Right lobe of liver (tissue), 6 donors: ENCODE measurements around the gene EIF4H. TPM values are rescaled to one million over a fixed set of nuclear protein-coding genes. Genes with fewer than 3 reads are reported as not detected.
A peak's percentile ranks its signal among the peaks of the same experiment; 100 is the strongest.

ENCODE experiments used
- ATAC-seq, 4 donors: fragments of 200-7000 bp; cut with Tn5 transposase; one replicate each; pipeline ENCODE4 v1.9.1; 2020; ENCODE audit warnings: mild to moderate bottlenecking in 4 of 4, moderate library complexity in 4 of 4
- DNase-seq, 3 donors: peaks; one replicate each; pipeline ENCODE4 v3.0.0-alpha.2; 2020
- H3K27ac ChIP-seq, 3 donors: fragments of 200-600 bp; one replicate each; pipeline ENCODE4 v1.8.0; 2022
- H3K27me3 ChIP-seq, 2 donors: fragments of 200-600 bp; one replicate each; pipeline ENCODE4 v1.8.0; 2022
- H3K36me3 ChIP-seq, 4 donors: fragments of 200-600 bp; sonication (generic) in 1 of 4; one replicate each; pipeline versions ENCODE4 v1.5.1 to v1.8.0; 2017 to 2022; ENCODE audit warnings: control low read depth in 1 of 4
- H3K4me1 ChIP-seq, 4 donors: fragments of 200-600 bp; sonication (generic) in 1 of 4; one replicate each; pipeline versions ENCODE4 v1.5.1 to v1.8.0; 2017 to 2022; ENCODE audit warnings: control low read depth in 1 of 4
- H3K4me3 ChIP-seq, 3 donors: fragments of 200-600 bp; one replicate each; pipeline ENCODE4 v1.8.0; 2022
- H3K9me3 ChIP-seq, 4 donors: fragments of 200-600 bp; sonication (generic) in 1 of 4; one replicate each; pipeline versions ENCODE4 v1.5.1 to v1.8.0; 2017 to 2022; ENCODE audit warnings: control low read depth in 1 of 4
- CTCF ChIP-seq, 4 donors: fragments of 200-600 bp in 3 of 4; fragments of 450-650 bp in 1 of 4; IDR thresholded peaks; one replicate each; pipeline versions ENCODE4 v1.5.1 to v1.8.0; 2016 to 2022; ENCODE audit warnings: antibody characterized with exemption in 4 of 4, mild to moderate bottlenecking in 2 of 4
- POLR2A ChIP-seq: fragments of 450-650 bp; IDR thresholded peaks from one replicate; pipeline ENCODE4 v1.6.1; 2017; ENCODE audit warnings: antibody characterized with exemption, mild to moderate bottlenecking
- WGBS: methylation state at CpG from one replicate; pipeline ENCODE4 v1.1.6; 2018; ENCODE audit warnings: low coverage, low lambda C conversion rate; ENCODE audit not compliant: insufficient coverage; ENCODE audit errors: missing lambda C conversion rate; 5-methylcytosine and 5-hydroxymethylcytosine counted together
- intact Hi-C, 2 donors: fragments of 100-400 bp; cut with DNase I; formaldehyde crosslinking; loops; one replicate each; pipeline versions ENCODE4 v1.11.2 to v1.14.1; 2022
- total RNA-seq, 6 experiments: library from RNA; depleted of rRNA in 2 of 6; stranded (reverse); fragments of >200 nt in 2 of 6; fragmentation: NEBNext Ultra II Directional in 3 of 6; extraction: Animal tissue kit (Norgen Biotek cat#: 25700) in 3 of 6; gene quantifications; one replicate each; pipeline versions ENCODE4 v1.1.0 to v1.2.4, GENCODE V29; 2016 to 2023
- donor health status: DM: no; HTN: yes; CAD: no.
- donor health status: DM: no; HTN: no; CAD: no.
- donor health status: DM: no; HTN: no; CAD: no.
- donor health status: DM: no; HTN: yes; CAD: no.
- donor health status: DM: no; HTN: yes; CAD: no.

The EIF4H gene
- total RNA-seq, 6 experiments from 2014 or later = 117 to 128 (median 118) TPM

- TF ChIP-seq POLR2A (no peak), CTCF (IDR thresholded peaks at IDR 0.05) (no peak)
- peaks cover 8 to 24% (median 13%) of the 10 kb centered on the region in 4 donors for H3K36me3 ChIP-seq
- H3K27me3 ChIP-seq = no peaks in the 10 kb centered on the region
- H3K4me3 ChIP-seq = no peak overlapping the region
- peak overlapping the region in 1 of 3 donors; percentile 9 for H3K27ac ChIP-seq
- no peaks in the 10 kb centered on the region for H3K9me3 ChIP-seq
- WGBS = 83% methylated on average over 6 of the region's 6 CpGs
- intact Hi-C loops = no loop called here
- DNase-seq (no peak), ATAC-seq (no peak)
- peaks cover 0 to 61% (median 15%) of the 10 kb centered on the region in 4 donors for H3K4me1 ChIP-seq
Measured at GRCh38 chr7:74185016-74185415, 10.9 kb downstream of the EIF4H start.

GRCh38 chr7:74185636-74186035 is 11.5 kb downstream of the EIF4H start:
- intact Hi-C loops = no loop called here
- H3K9me3 ChIP-seq = no peaks in the 10 kb centered on the region
- peaks cover 13 to 31% (median 19%) of the 10 kb centered on the region in 4 donors for H3K36me3 ChIP-seq
- peak overlapping the region in 1 of 3 donors; percentile 9 for H3K27ac ChIP-seq
- TF ChIP-seq POLR2A = no peak
- TF ChIP-seq CTCF (IDR thresholded peaks at IDR 0.05) = no peak
- H3K4me3 ChIP-seq = no peak overlapping the region
- 12% methylated on average over 5 of the region's 5 CpGs for WGBS
- ATAC-seq = no peak
- H3K27me3 ChIP-seq = no peaks in the 10 kb centered on the region
- peaks cover 0 to 55% (median 14%) of the 10 kb centered on the region in 4 donors for H3K4me1 ChIP-seq
- DNase-seq = no peak

- Histone ChIP-seq H3K9me3 (no peaks in the 10 kb centered on the region), H3K27me3 (no peaks in the 10 kb centered on the region), H3K4me1 (peaks cover 0 to 35% (median 5%) of the 10 kb centered on the region in 4 donors), H3K36me3 (peaks cover 13 to 53% (median 33%) of the 10 kb centered on the region in 4 donors), H3K4me3 (no peak overlapping the region), H3K27ac (no peak overlapping the region)
- TF ChIP-seq CTCF (IDR thresholded peaks at IDR 0.05) = no peak
- no peak for TF ChIP-seq POLR2A
- DNase-seq (no peak), ATAC-seq (no peak)
- 60% methylated on average over 8 of the region's 11 CpGs for WGBS
- intact Hi-C loops = no loop called here
Measured at GRCh38 chr7:74187915-74188675, 13.9 kb downstream of the EIF4H start.

- no peak for DNase-seq
- 84% methylated on average over 4 of the region's 7 CpGs for WGBS
Measured at GRCh38 chr7:74190259-74190658, 16.1 kb downstream of the EIF4H start.

More at GRCh38 chr7:74190259-74190658, 16.1 kb downstream of the EIF4H start:
- H3K36me3 ChIP-seq = peaks cover 13 to 73% (median 43%) of the 10 kb centered on the region in 4 donors
- no peak overlapping the region for H3K4me3 ChIP-seq
- peaks cover 0 to 17% (median 2%) of the 10 kb centered on the region in 4 donors for H3K4me1 ChIP-seq
- no peak for TF ChIP-seq POLR2A
- TF ChIP-seq CTCF (IDR thresholded peaks at IDR 0.05) = no peak
- intact Hi-C loops = no loop called here
- H3K9me3 ChIP-seq = no peaks in the 10 kb centered on the region
- no peaks in the 10 kb centered on the region for H3K27me3 ChIP-seq
- H3K27ac ChIP-seq = no peak overlapping the region
- ATAC-seq = no peak
